CD4-positive, alpha-beta T cell (primary cell): ENCODE data around the gene PDE4B. TPM values are rescaled to one million over a fixed set of nuclear protein-coding genes. Genes with fewer than 3 reads are reported as not detected.

Experiments
- ATAC-seq: fragments of 200-7000 bp; cut with Tn5 transposase; one replicate; pipeline ENCODE4 v1.10.0; 2022; ENCODE audit warnings: mild to moderate bottlenecking; ENCODE audit not compliant: poor library complexity
- CTCF ChIA-PET: fragments of 350-600 bp; sonication (Branson Sonifier 250); formaldehyde crosslinking; loops from one replicate; lab custom pipeline; 2021; ENCODE audit warnings: antibody characterized with exemption, inconsistent platforms; lab: Charles Lee
- POLR2A ChIA-PET: fragments of 350-600 bp; sonication (Branson Sonifier 250); formaldehyde crosslinking; loops from one replicate; lab custom pipeline; 2021; ENCODE audit warnings: antibody characterized with exemption, inconsistent platforms; lab: Charles Lee
- DNase-seq, 14 experiments: peaks; one replicate each; pipeline ENCODE4 v3.0.0-alpha.2; 2013 to 2020; ENCODE audit warnings: mixed read lengths in 2 of 14
- H3K27ac ChIP-seq, 2 donors: one replicate each; pipeline versions ENCODE4 v1.5.1 to v1.7.0; 2013; ENCODE audit warnings: low read length in 2 of 2, low read depth in 1 of 2, mild to moderate bottlenecking in 1 of 2
- H3K27me3 ChIP-seq, 2 experiments: 1 replicate in 1 of 2; 2 replicates in 1 of 2; pipeline versions ENCODE4 v1.6.1 to v1.7.0; 2013; ENCODE audit warnings: low read length in 2 of 2, control low read depth in 1 of 2, mild to moderate bottlenecking in 1 of 2, moderate library complexity in 1 of 2; ENCODE audit not compliant: insufficient read depth in 2 of 2, control insufficient read depth in 1 of 2
- H3K36me3 ChIP-seq: one replicate; pipeline ENCODE4 v1.6.1; 2013; ENCODE audit warnings: low read length, control low read depth; ENCODE audit not compliant: insufficient read depth
- H3K4me1 ChIP-seq: one replicate; pipeline ENCODE4 v1.6.1; 2013; ENCODE audit warnings: low read length, control low read depth; ENCODE audit not compliant: insufficient read depth
- H3K4me3 ChIP-seq: one replicate; pipeline ENCODE4 v1.5.1; 2013; ENCODE audit warnings: mild to moderate bottlenecking, low read length, moderate library complexity
- H3K9me3 ChIP-seq, 2 experiments: 1 replicate in 1 of 2; 2 replicates in 1 of 2; pipeline versions ENCODE4 v1.6.1 to v1.7.0; 2013; ENCODE audit warnings: low read length in 2 of 2, mild to moderate bottlenecking in 2 of 2, control low read depth in 1 of 2, moderate library complexity in 1 of 2; ENCODE audit not compliant: control insufficient read depth in 1 of 2, insufficient read depth in 1 of 2
- H3K27ac Mint-ChIP-seq: one replicate; pipeline ENCODE4 v1.8.0; 2020; ENCODE audit warnings: mixed read lengths
- H3K27me3 Mint-ChIP-seq: one replicate; pipeline ENCODE4 v1.8.0; 2021; ENCODE audit warnings: mixed read lengths
- H3K36me3 Mint-ChIP-seq: one replicate; pipeline ENCODE4 v1.8.0; 2021; ENCODE audit warnings: low read depth, mixed read lengths
- H3K4me1 Mint-ChIP-seq: one replicate; pipeline ENCODE4 v1.8.0; 2021; ENCODE audit warnings: low read depth, mixed read lengths
- H3K4me3 Mint-ChIP-seq: one replicate; pipeline ENCODE4 v1.8.0; 2020; ENCODE audit warnings: mild to moderate bottlenecking, mixed read lengths
- H3K9me3 Mint-ChIP-seq: one replicate; pipeline ENCODE4 v1.8.0; 2020; ENCODE audit warnings: mixed read lengths
- CTCF ChIP-seq: fragments of 200-600 bp; IDR thresholded peaks from one replicate; pipeline ENCODE4 v1.8.0; 2022; ENCODE audit warnings: antibody characterized with exemption, mild to moderate bottlenecking
- intact Hi-C, 2 experiments: fragments of 100-400 bp; cut with DNase I in 1 of 2; cut with micrococcal nuclease in 1 of 2; formaldehyde crosslinking; loops; one replicate each; pipeline versions ENCODE4 v1.15.1 to v1.9.0; 2023 to 2025; cut with DNase I, micrococcal nuclease
- total RNA-seq, 174 experiments: library from RNA in 2 of 174; stranded (reverse) in 2 of 174; gene quantifications; one replicate each; pipeline ENCODE4 v1.2.3 and lab custom pipeline; 2021 to 2026

Gene PDE4B
- total RNA-seq, 2 experiments from 2014 or later = 155 to 159 TPM

DNA sequence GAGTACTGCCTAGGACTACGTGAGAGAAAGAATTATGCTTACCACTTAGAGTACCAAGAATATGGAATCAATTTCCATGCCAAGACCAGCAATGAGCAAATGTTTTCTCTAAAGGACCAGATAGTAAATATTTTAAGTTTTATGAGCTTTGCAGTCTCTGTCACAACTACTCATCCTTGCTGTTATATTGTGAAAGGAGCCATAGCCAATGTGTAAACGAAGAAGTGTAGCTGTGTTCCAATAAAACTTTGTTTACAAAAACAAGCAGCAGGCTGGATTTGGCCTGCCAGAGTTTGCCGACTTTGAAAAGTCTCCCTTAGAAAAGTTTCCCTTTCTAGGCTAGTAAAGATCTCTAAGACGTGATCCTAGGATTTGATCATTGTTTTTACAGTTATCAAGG lies 128.8 kb downstream of the PDE4B start:
- no peak overlapping the region for H3K27ac ChIP-seq
- no peak for DNase-seq
- H3K4me1 ChIP-seq = no peaks in the 10 kb centered on the region
- Mint-ChIP-seq H3K4me3 (no peak overlapping the region), H3K9me3 (no peaks in the 10 kb centered on the region), H3K4me1 (no peaks in the 10 kb centered on the region), H3K27ac (no peak overlapping the region), H3K27me3 (no peaks in the 10 kb centered on the region), H3K36me3 (no peaks in the 10 kb centered on the region)
- ChIA-PET POLR2A (interaction anchor here (0.6 kb wide), 1 partner anchor 1107 kb away, joined by 4 read pairs; no protein-coding TSS in a partner anchor), CTCF (no interaction called here)
- no peaks in the 10 kb centered on the region for H3K9me3 ChIP-seq
- no peak overlapping the region for H3K4me3 ChIP-seq
- H3K36me3 ChIP-seq = no peaks in the 10 kb centered on the region
- intact Hi-C loops = no loop called here
- no peak for TF ChIP-seq CTCF
- no peak for ATAC-seq
- H3K27me3 ChIP-seq = no peaks in the 10 kb centered on the region

- CTCF ChIA-PET = no interaction called here
- TF ChIP-seq CTCF = no peak
- POLR2A ChIA-PET = no interaction called here
- Mint-ChIP-seq H3K9me3 (no peaks in the 10 kb centered on the region), H3K36me3 (no peaks in the 10 kb centered on the region), H3K27me3 (peaks cover 3% of the 10 kb centered on the region), H3K27ac (no peak overlapping the region), H3K4me3 (no peak overlapping the region), H3K4me1 (no peaks in the 10 kb centered on the region)
- H3K27me3 ChIP-seq = no peaks in the 10 kb centered on the region
- intact Hi-C loops = no loop called here
- H3K4me3 ChIP-seq = no peak overlapping the region
- ATAC-seq = no peak
- no peak for DNase-seq
- no peak overlapping the region for H3K27ac ChIP-seq
- H3K4me1 ChIP-seq = no peaks in the 10 kb centered on the region
- no peaks in the 10 kb centered on the region for H3K36me3 ChIP-seq
- H3K9me3 ChIP-seq = no peaks in the 10 kb centered on the region
These were observed 131.8 kb downstream of the PDE4B start for GRCh38 chr1:65924471-65924870.

- H3K27me3 ChIP-seq = no peaks in the 10 kb centered on the region
- H3K4me3 Mint-ChIP-seq = no peak overlapping the region
- no peaks in the 10 kb centered on the region for H3K9me3 Mint-ChIP-seq
- ChIA-PET POLR2A (no interaction called here), CTCF (no interaction called here)
- no peaks in the 10 kb centered on the region for H3K36me3 ChIP-seq
- ATAC-seq (no peak), DNase-seq (no peak)
- TF ChIP-seq CTCF = no peak
- H3K36me3 Mint-ChIP-seq = no peaks in the 10 kb centered on the region
- no peaks in the 10 kb centered on the region for H3K9me3 ChIP-seq
- intact Hi-C loops = no loop called here
- H3K27ac ChIP-seq = no peak overlapping the region
- H3K4me3 ChIP-seq = no peak overlapping the region
- H3K27ac Mint-ChIP-seq = no peak overlapping the region
- H3K27me3 Mint-ChIP-seq = peaks cover 6% of the 10 kb centered on the region
- no peaks in the 10 kb centered on the region for H3K4me1 Mint-ChIP-seq
- no peaks in the 10 kb centered on the region for H3K4me1 ChIP-seq
These were observed 145.8 kb downstream of the PDE4B start for GRCh38 chr1:65938506-65938905.
